ENCODE measurements around the gene FKBP11. TPM values are rescaled to one million over a fixed set of nuclear protein-coding genes. Genes with fewer than 3 reads are reported as not detected.
"Not testable (repeated sequence)": the region's sequence is repeated elsewhere in the genome, so short reads cannot be mapped to it uniquely, and the experiment has no call there.

FKBP11 gene
- total RNA-seq, 1 donor from 2014 or later, result 44.6 TPM

GRCh38 chr12:48880647-48881046 lies 44.6 kb downstream of the FKBP11 start:
- Mint-ChIP-seq H3K27me3 (peaks cover 3% of the 10 kb centered on the region), H3K27ac (no peak overlapping the region), H3K4me3 (no peak overlapping the region), H3K4me1 (ENCODE audit: unreplicated experiment) (peaks cover 50% of the 10 kb centered on the region), H3K9me3 (no peaks in the 10 kb centered on the region), H3K36me3 (no peaks in the 10 kb centered on the region)
- TF ChIP-seq CTCF (conservative IDR thresholded peaks at IDR 0.05), result no peak
- DNase-seq (ENCODE audit: extremely low spot score, unreplicated experiment), result no peak

GRCh38 chr12:48878548-48878947 lies 46.7 kb downstream of the FKBP11 start:
- Mint-ChIP-seq H3K9me3 (no peaks in the 10 kb centered on the region), H3K27me3 (peaks cover 3% of the 10 kb centered on the region), H3K36me3 (no peaks in the 10 kb centered on the region), H3K4me3 (no peak overlapping the region), H3K27ac (no peak overlapping the region), H3K4me1 (ENCODE audit: unreplicated experiment) (peaks cover 35% of the 10 kb centered on the region)
- no peak for TF ChIP-seq CTCF (conservative IDR thresholded peaks at IDR 0.05)
- DNase-seq (ENCODE audit: extremely low spot score, unreplicated experiment), result no peak

- Mint-ChIP-seq H3K36me3 (no peaks in the 10 kb centered on the region), H3K27ac (no peak overlapping the region), H3K27me3 (no peaks in the 10 kb centered on the region), H3K9me3 (no peaks in the 10 kb centered on the region), H3K4me1 (ENCODE audit: unreplicated experiment) (peaks cover 22% of the 10 kb centered on the region), H3K4me3 (no peak overlapping the region)
- no peak for DNase-seq (ENCODE audit: extremely low spot score, unreplicated experiment)
- no peak for TF ChIP-seq CTCF (conservative IDR thresholded peaks at IDR 0.05)
These were observed 49.3 kb downstream of the FKBP11 start for GRCh38 chr12:48875944-48876515.

- H3K36me3 Mint-ChIP-seq; DNase-seq (ENCODE audit: extremely low spot score, unreplicated experiment); H3K27ac Mint-ChIP-seq; H3K4me3 Mint-ChIP-seq; H3K9me3 Mint-ChIP-seq; H3K27me3 Mint-ChIP-seq: not testable (repeated sequence)
- peaks cover 12% of the 10 kb centered on the region for H3K4me1 Mint-ChIP-seq (ENCODE audit: unreplicated experiment)
These were observed 51.8 kb downstream of the FKBP11 start for GRCh38 chr12:48873534-48873933.

GRCh38 chr12:48873096-48873495 lies 52.2 kb downstream of the FKBP11 start:
- peaks cover 12% of the 10 kb centered on the region for H3K4me1 Mint-ChIP-seq (ENCODE audit: unreplicated experiment)
- H3K27ac Mint-ChIP-seq, result peak overlapping the region; percentile 14
- no peak overlapping the region for H3K4me3 Mint-ChIP-seq
- DNase-seq (ENCODE audit: extremely low spot score, unreplicated experiment), result no peak
- H3K27me3 Mint-ChIP-seq, result no peaks in the 10 kb centered on the region
- TF ChIP-seq CTCF (conservative IDR thresholded peaks at IDR 0.05), result no peak
- no peaks in the 10 kb centered on the region for H3K36me3 Mint-ChIP-seq
- no peaks in the 10 kb centered on the region for H3K9me3 Mint-ChIP-seq

Other genes with a start within 250 kb of the FKBP11 start
- gene KANSL2, start 243.3 kb downstream of the FKBP11 start, total RNA-seq (ENCODE audit: low replicate concordance), result 42.0 and 47.0 TPM in 2 replicates
- 39.2 and 46.9 TPM in 2 replicates for gene CCNT1, start 208.8 kb downstream of the FKBP11 start, total RNA-seq (ENCODE audit: low replicate concordance)
- 40.5 and 54.4 TPM in 2 replicates for gene ADCY6, start 136.4 kb downstream of the FKBP11 start, total RNA-seq (ENCODE audit: low replicate concordance)
- 56.3 and 57.0 TPM in 2 replicates for gene CACNB3, start 107.0 kb downstream of the FKBP11 start, total RNA-seq (ENCODE audit: low replicate concordance)
- gene DDX23, start 73.3 kb downstream of the FKBP11 start, total RNA-seq (ENCODE audit: low replicate concordance), result 95.3 and 104 TPM in 2 replicates
- gene RND1, start 59.6 kb downstream of the FKBP11 start, total RNA-seq (ENCODE audit: low replicate concordance), result 3.2 and 6.9 TPM in 2 replicates
- gene ARF3, start 32.0 kb upstream of the FKBP11 start, total RNA-seq (ENCODE audit: low replicate concordance), result 161 and 168 TPM in 2 replicates
- 6.2 and 6.3 TPM in 2 replicates for gene WNT10B, start 46.2 kb upstream of the FKBP11 start, total RNA-seq (ENCODE audit: low replicate concordance)
- 28.9 TPM in 1 of 2 replicates, not detected in the other for gene WNT1, start 52.8 kb upstream of the FKBP11 start, total RNA-seq (ENCODE audit: low replicate concordance)
- 0.45 and 8.8 TPM in 2 replicates for gene DDN, start 73.9 kb upstream of the FKBP11 start, total RNA-seq (ENCODE audit: low replicate concordance)
- gene PRKAG1, start 93.3 kb upstream of the FKBP11 start, total RNA-seq (ENCODE audit: low replicate concordance), result 58.7 and 66.3 TPM in 2 replicates
- 95.4 and 97.6 TPM in 2 replicates for gene KMT2D, start 135.3 kb upstream of the FKBP11 start, total RNA-seq (ENCODE audit: low replicate concordance)
- gene RHEBL1, start 144.5 kb upstream of the FKBP11 start, total RNA-seq (ENCODE audit: low replicate concordance), result 0.88 and 1.8 TPM in 2 replicates
- 0.56 TPM in 1 of 2 replicates, not detected in the other for gene DHH, start 169.3 kb upstream of the FKBP11 start, total RNA-seq (ENCODE audit: low replicate concordance)
- gene LMBR1L, start 185.4 kb upstream of the FKBP11 start, total RNA-seq (ENCODE audit: low replicate concordance), result 101 and 105 TPM in 2 replicates
- 664 and 1,458 TPM in 2 replicates for gene TUBA1B, start 205.9 kb upstream of the FKBP11 start, total RNA-seq (ENCODE audit: low replicate concordance)

Measured in type B pancreatic cell (in vitro differentiated cells).